Measurements from ENCODE around the gene ECEL1. TPM values are rescaled to one million over a fixed set of nuclear protein-coding genes. Genes with fewer than 3 reads are reported as not detected.

The ECEL1 gene
- total and polyA plus RNA-seq, 2 experiments from 2014 or later: 0.54 TPM; not detected in 1

DNA sequence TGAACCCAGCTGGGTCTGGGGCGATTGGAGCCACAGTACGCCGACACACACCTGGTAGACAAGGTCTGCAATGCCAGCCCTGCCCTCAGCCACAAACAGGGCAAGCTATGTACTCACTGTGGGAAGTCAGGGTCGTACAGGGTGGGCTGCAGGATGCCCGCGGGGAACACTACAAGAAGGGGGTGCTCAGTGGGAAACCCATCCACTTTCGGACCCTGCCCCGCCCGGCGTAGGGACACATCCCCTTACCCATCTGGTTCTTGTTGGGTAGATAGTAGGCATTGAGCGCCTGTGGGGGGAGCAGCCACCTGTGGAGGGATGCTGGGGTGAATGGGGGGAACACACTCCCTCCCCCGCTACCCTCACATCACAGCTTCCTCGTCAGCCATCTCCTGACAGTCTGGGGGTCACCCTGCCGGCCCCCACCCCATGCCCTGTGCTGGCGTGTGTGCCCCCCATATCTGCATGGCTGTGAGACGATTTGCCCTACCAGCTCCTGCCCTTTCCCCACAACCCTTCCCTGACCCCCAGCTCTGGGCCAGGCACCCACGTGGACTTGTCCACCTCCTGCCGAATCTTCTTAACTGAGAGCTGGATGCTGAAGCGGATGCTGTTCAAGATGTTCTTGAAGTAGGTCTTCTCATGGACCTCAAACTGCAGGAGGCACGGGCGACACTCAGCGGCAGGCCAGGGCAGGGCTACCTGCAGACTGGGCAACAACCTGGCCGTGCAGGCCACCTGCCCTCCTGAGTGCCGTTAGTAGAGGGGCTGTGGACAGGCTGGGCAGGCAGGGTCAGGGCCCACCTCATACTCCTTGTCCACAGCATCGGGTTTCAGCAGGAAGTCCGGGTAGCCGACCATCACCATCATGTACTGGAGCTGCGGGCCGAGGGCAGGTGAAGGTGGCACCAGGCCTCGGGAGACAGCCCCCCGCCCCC, 5.1 kb downstream of the ECEL1 start:
- Histone ChIP-seq H3K27ac (no peak overlapping the region), H3K79me2 (ENCODE audit: insufficient read depth) (no peaks in the 10 kb centered on the region), H3F3A (ENCODE audit: insufficient read depth) (no peaks in the 10 kb centered on the region), H3K9ac (no peak overlapping the region), H3K9me3 (ENCODE audit: low read depth) (no peaks in the 10 kb centered on the region), H3K4me3 (no peak overlapping the region), H3K4me1 (ENCODE audit: insufficient read depth) (no peaks in the 10 kb centered on the region), H3K4me2 (ENCODE audit: unreplicated experiment) (no peak overlapping the region), H4K20me1 (ENCODE audit: insufficient read depth) (no peaks in the 10 kb centered on the region), H3K36me3 (ENCODE audit: low read depth) (no peaks in the 10 kb centered on the region), H2AFZ (no peak overlapping the region), H3K27me3 (replicated peaks; ENCODE audit: insufficient read depth) (peaks cover 24% of the 10 kb centered on the region), H3K9me2 (ENCODE audit: insufficient read depth) (no peaks in the 10 kb centered on the region)
- TF ChIP-seq EZH2phosphoT487 (IDR thresholded peaks at IDR 0.05; ENCODE audit: insufficient read depth, low read depth) (no peak), EZH2 (IDR thresholded peaks at IDR 0.05; ENCODE audit: insufficient read depth, poor library complexity, severe bottlenecking) (no peak)
- in situ Hi-C loops (cut with MboI): no loop called here
- DNase-seq: no peak
- WGBS, 2 experiments (ENCODE audit: low coverage in 1 of 2, low lambda C conversion rate in 2 of 2, missing lambda C conversion rate in 2 of 2): 65 to 66% methylated on average over 28 to 30 of the region's 31 CpGs

DNA sequence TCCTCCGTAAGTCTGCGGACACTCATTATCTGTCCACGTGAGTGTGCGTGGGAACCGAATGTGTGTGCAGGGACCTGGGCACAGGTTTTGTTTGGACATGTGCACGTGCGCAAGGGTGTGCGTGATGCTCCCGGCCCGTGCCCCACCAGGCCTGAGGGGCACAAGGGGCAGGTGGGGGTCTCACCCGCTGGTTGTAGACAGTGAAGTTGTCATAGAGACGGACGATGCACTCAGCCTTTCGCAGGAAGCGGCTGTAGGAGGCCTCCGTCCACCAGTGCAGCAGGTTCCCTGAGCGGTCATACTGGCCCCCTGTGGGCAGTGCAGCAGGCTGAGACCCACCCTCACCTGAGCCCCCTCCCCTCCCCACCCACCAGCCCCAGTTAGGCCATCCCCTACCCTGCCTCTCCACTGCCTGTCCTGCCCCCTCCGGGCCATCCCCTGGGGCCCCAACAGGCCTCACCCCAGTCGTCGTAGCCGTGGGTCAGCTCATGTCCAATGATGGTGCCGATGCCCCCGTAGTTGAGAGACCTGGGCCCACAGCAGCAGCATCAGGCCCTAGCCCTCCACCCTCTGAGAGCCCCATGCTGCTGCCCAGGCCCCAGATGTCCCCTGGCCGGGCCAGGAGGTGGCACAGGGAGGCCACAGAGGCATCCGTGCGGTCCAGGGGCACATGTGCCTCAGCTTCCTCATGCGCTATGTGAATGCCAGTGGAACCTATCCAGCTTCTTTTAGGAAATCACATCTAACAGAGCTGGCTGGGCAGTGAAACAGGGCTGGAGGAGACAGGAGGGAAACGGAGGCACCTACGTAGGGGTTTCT, 6.1 kb downstream of the ECEL1 start:
- Histone ChIP-seq H3K27me3 (replicated peaks; ENCODE audit: insufficient read depth) (peaks cover 15% of the 10 kb centered on the region), H3K4me1 (ENCODE audit: insufficient read depth) (no peaks in the 10 kb centered on the region), H3K79me2 (ENCODE audit: insufficient read depth) (no peaks in the 10 kb centered on the region), H4K20me1 (ENCODE audit: insufficient read depth) (no peaks in the 10 kb centered on the region), H3K4me2 (ENCODE audit: unreplicated experiment) (no peak overlapping the region), H3K36me3 (ENCODE audit: low read depth) (no peaks in the 10 kb centered on the region), H3K9ac (no peak overlapping the region), H3K27ac (no peak overlapping the region), H3K9me2 (ENCODE audit: insufficient read depth) (no peaks in the 10 kb centered on the region), H3F3A (ENCODE audit: insufficient read depth) (no peaks in the 10 kb centered on the region), H3K4me3 (no peak overlapping the region), H2AFZ (no peak overlapping the region), H3K9me3 (ENCODE audit: low read depth) (no peaks in the 10 kb centered on the region)
- no peak for DNase-seq
- 69 to 74% methylated on average over 26 of the region's 29 CpGs for WGBS, 2 experiments (ENCODE audit: low coverage in 1 of 2, low lambda C conversion rate in 2 of 2, missing lambda C conversion rate in 2 of 2)
- in situ Hi-C loops (cut with MboI): no loop called here
- TF ChIP-seq EZH2 (IDR thresholded peaks at IDR 0.05; ENCODE audit: insufficient read depth, poor library complexity, severe bottlenecking) (no peak), EZH2phosphoT487 (IDR thresholded peaks at IDR 0.05; ENCODE audit: insufficient read depth, low read depth) (no peak)

DNA sequence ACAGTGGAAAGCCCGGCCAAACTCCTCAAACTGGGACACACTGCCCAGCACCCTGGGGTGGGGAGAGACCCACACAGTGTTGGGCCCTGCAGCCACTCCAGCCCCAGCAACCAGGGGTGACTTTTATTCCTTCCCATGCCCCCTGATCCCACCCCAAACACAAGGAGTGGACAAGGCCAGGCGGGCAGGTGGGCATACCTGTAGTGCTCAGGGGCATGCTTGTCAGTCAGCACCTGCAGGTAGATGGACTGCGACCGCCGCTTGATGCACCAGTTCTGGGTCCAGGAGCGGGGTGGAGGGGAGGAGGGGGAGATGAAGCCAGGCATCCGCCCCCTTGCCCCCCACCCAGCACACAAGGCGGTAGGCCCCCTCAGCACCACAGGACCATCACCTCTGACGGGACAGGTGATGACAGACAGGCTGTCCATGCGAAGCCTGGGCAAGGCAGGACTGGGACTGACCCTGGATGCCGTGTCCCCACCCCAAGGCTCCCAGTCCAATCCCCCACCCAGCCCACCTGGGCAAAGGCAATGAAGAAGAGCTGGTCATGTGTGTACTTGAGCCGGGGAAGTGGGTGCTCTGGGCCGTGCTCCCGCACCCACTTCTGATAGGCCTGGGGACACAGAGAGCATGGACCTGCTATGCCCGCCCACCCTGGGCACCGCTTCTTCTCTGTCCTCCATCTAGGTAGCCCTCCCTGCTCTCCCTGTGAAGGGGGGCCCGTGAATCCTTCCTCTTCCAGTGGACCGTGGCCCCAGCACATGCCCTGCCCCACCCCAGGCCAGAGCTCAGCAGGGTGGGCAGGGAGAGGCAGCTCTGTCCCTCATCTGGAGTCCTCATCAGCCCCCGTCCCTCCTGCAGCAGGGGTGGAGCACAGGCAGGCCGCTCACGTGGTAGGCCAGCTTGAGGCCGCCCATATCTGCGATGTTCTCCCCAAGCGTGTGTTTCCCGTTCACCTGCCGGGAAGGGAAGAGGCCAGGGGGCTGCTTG, 7.1 kb downstream of the ECEL1 start:
- DNase-seq: no peak
- Histone ChIP-seq H3K4me2 (ENCODE audit: unreplicated experiment) (no peak overlapping the region), H3K79me2 (ENCODE audit: insufficient read depth) (no peaks in the 10 kb centered on the region), H3K4me1 (ENCODE audit: insufficient read depth) (no peaks in the 10 kb centered on the region), H2AFZ (no peak overlapping the region), H3K27ac (no peak overlapping the region), H3K4me3 (no peak overlapping the region), H3K36me3 (ENCODE audit: low read depth) (no peaks in the 10 kb centered on the region), H3F3A (ENCODE audit: insufficient read depth) (no peaks in the 10 kb centered on the region), H3K9ac (no peak overlapping the region), H3K9me3 (ENCODE audit: low read depth) (no peaks in the 10 kb centered on the region), H4K20me1 (ENCODE audit: insufficient read depth) (no peaks in the 10 kb centered on the region), H3K9me2 (ENCODE audit: insufficient read depth) (no peaks in the 10 kb centered on the region), H3K27me3 (replicated peaks; ENCODE audit: insufficient read depth) (peaks cover 8% of the 10 kb centered on the region)
- 45 to 50% methylated on average over 19 to 26 of the region's 26 CpGs for WGBS, 2 experiments (ENCODE audit: low coverage in 1 of 2, low lambda C conversion rate in 2 of 2, missing lambda C conversion rate in 2 of 2)
- no peak for TF ChIP-seq EZH2phosphoT487 (IDR thresholded peaks at IDR 0.05; ENCODE audit: insufficient read depth, low read depth)
- no peak for TF ChIP-seq EZH2 (IDR thresholded peaks at IDR 0.05; ENCODE audit: insufficient read depth, poor library complexity, severe bottlenecking)
- in situ Hi-C loops (cut with MboI): no loop called here
